ENCODE results near the gene DNAJC5.

GRCh38 chr20:63863021-63863797, 31.7 kb upstream of the DNAJC5 start:
- no peak for TF ChIP-seq EZH2phosphoT487 (IDR thresholded peaks at IDR 0.05; ENCODE audit: borderline replicate concordance)
- TF ChIP-seq, protein P1, sequence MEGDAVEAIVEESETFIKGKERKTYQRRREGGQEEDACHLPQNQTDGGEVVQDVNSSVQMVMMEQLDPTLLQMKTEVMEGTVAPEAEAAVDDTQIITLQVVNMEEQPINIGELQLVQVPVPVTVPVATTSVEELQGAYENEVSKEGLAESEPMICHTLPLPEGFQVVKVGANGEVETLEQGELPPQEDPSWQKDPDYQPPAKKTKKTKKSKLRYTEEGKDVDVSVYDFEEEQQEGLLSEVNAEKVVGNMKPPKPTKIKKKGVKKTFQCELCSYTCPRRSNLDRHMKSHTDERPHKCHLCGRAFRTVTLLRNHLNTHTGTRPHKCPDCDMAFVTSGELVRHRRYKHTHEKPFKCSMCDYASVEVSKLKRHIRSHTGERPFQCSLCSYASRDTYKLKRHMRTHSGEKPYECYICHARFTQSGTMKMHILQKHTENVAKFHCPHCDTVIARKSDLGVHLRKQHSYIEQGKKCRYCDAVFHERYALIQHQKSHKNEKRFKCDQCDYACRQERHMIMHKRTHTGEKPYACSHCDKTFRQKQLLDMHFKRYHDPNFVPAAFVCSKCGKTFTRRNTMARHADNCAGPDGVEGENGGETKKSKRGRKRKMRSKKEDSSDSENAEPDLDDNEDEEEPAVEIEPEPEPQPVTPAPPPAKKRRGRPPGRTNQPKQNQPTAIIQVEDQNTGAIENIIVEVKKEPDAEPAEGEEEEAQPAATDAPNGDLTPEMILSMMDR (conservative IDR thresholded peaks at IDR 0.05; ENCODE audit: low read length), result no peak
